ENCODE results near the gene PSMD5.

DNA sequence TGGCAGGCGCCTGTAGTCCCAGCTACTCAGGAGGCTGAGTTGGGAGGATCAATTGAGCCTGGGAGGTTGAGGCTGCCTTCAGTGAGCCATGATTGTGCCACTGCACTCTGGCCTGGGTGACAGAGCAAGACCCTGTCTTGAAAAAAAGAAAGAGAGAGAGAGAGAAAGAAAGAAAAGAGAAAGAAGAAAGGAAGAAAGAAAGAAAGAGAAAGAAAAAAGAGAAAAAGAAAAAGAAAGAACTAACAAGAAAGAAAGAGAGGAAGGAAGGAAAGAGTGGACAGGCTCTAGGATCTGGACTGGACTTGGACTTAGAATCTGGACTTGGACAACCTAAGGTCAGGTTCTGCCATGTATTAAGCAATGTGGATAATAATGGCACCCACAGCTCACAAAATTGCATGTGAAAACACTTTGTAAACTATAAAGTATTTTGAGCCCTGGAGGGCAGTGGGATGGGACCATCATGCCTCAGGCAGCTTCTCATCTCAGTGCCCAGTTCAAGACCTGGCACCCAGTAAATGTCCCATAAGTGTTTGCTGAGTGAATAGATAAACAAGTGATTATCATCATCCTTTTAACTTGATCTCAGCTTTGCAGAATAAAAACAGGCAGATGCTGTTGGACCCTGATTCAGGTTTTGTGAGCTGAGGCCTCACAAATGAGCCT is 47.0 kb upstream of the PSMD5 start:
- TF ChIP-seq CHD1 (IDR thresholded peaks at IDR 0.05; ENCODE audit: low read depth, low read length) (no peak), LARP7 (IDR thresholded peaks at IDR 0.05) (no peak), TCF7 (IDR thresholded peaks at IDR 0.05; ENCODE audit: borderline replicate concordance) (no peak), NRF1 (conservative IDR thresholded peaks at IDR 0.05; ENCODE audit: low read depth, low read length) (no peak), ZNF274 (IDR thresholded peaks at IDR 0.05; ENCODE audit: insufficient read depth, insufficient read length) (no peak), BCL11A (IDR thresholded peaks at IDR 0.05; ENCODE audit: low read depth, low read length) (no peak)
- TF ChIP-seq, protein P1, sequence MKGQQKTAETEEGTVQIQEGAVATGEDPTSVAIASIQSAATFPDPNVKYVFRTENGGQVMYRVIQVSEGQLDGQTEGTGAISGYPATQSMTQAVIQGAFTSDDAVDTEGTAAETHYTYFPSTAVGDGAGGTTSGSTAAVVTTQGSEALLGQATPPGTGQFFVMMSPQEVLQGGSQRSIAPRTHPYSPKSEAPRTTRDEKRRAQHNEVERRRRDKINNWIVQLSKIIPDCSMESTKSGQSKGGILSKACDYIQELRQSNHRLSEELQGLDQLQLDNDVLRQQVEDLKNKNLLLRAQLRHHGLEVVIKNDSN (IDR thresholded peaks at IDR 0.05; ENCODE audit: borderline replicate concordance, extremely low read length, insufficient read depth, low read depth, low read length), result no peak
- TF ChIP-seq, protein P2, sequence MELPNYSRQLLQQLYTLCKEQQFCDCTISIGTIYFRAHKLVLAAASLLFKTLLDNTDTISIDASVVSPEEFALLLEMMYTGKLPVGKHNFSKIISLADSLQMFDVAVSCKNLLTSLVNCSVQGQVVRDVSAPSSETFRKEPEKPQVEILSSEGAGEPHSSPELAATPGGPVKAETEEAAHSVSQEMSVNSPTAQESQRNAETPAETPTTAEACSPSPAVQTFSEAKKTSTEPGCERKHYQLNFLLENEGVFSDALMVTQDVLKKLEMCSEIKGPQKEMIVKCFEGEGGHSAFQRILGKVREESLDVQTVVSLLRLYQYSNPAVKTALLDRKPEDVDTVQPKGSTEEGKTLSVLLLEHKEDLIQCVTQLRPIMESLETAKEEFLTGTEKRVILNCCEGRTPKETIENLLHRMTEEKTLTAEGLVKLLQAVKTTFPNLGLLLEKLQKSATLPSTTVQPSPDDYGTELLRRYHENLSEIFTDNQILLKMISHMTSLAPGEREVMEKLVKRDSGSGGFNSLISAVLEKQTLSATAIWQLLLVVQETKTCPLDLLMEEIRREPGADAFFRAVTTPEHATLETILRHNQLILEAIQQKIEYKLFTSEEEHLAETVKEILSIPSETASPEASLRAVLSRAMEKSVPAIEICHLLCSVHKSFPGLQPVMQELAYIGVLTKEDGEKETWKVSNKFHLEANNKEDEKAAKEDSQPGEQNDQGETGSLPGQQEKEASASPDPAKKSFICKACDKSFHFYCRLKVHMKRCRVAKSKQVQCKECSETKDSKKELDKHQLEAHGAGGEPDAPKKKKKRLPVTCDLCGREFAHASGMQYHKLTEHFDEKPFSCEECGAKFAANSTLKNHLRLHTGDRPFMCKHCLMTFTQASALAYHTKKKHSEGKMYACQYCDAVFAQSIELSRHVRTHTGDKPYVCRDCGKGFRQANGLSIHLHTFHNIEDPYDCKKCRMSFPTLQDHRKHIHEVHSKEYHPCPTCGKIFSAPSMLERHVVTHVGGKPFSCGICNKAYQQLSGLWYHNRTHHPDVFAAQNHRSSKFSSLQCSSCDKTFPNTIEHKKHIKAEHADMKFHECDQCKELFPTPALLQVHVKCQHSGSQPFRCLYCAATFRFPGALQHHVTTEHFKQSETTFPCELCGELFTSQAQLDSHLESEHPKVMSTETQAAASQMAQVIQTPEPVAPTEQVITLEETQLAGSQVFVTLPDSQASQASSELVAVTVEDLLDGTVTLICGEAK (IDR thresholded peaks at IDR 0.05; ENCODE audit: borderline replicate concordance), result no peak

Data from GM12878 (cell line).